K562 (cell line): ENCODE data around the gene ARPC4.

Experiments
- FOXM1 ChIP-seq, 2 experiments: fragments of 450-650 bp in 1 of 2; sonication (generic) in 1 of 2; formaldehyde crosslinking in 1 of 2; IDR thresholded peaks; 2 replicates each; pipeline versions ENCODE4 v1.6.1 to v1.9.0; 2017 to 2022; ENCODE audit warnings: low read depth in 2 of 2, mild to moderate bottlenecking in 2 of 2, missing genetic modification reagents in 1 of 2, moderate library complexity in 1 of 2
- GABPA ChIP-seq: fragments of 200-800 bp; sonication (Bioruptor generic); conservative IDR thresholded peaks from 2 replicates; pipeline ENCODE4 v1.6.1; 2016; ENCODE audit warnings: low read depth, missing genetic modification characterization, missing compliant biosample characterization
- KAT7 ChIP-seq: sonication (generic); formaldehyde crosslinking; IDR thresholded peaks from 2 replicates; pipeline ENCODE4 v1.8.0; 2022; ENCODE audit warnings: missing genetic modification reagents, mild to moderate bottlenecking, borderline replicate concordance
- KLF10 ChIP-seq: fragments of 250-450 bp; sonication (Bioruptor Pico); IDR thresholded peaks from 2 replicates; pipeline ENCODE4 v1.6.1; 2021; ENCODE audit warnings: matching md5 sums
- MXI1 ChIP-seq: IDR thresholded peaks from 2 replicates; pipeline ENCODE4 v1.6.1; 2011; ENCODE audit warnings: low read depth, mild to moderate bottlenecking, improper control_type of control experiment, low read length
- POLR2A ChIP-seq: fragments of 450-650 bp; conservative IDR thresholded peaks from 2 replicates; pipeline ENCODE4 v1.6.1; 2016
- YY1 ChIP-seq, 3 experiments: IDR thresholded peaks; 2 replicates each; pipeline ENCODE4 v1.6.1; 2011; ENCODE audit warnings: low read length in 2 of 3, mild to moderate bottlenecking in 2 of 3, moderate library complexity in 2 of 3, borderline replicate concordance in 1 of 3, control low read depth in 1 of 3, low read depth in 1 of 3; ENCODE audit not compliant: insufficient read depth in 3 of 3, insufficient replicate concordance in 2 of 3, control insufficient read depth in 1 of 3, insufficient read length in 1 of 3; ENCODE audit errors: extremely low read depth in 1 of 3
- ZC3H8 ChIP-seq: fragments of 450-650 bp; IDR thresholded peaks from 2 replicates; pipeline ENCODE4 v1.6.1; 2017
- ZNF239 ChIP-seq: fragments of 250-450 bp; sonication (Bioruptor Pico); IDR thresholded peaks from 2 replicates; pipeline ENCODE4 v1.4.0; 2020; ENCODE audit warnings: mild to moderate bottlenecking
- TF ChIP-seq, protein P1 (sequence below), 2 experiments: fragments of 450-650 bp; IDR thresholded peaks; 2 replicates each; pipeline ENCODE4 v1.6.1; 2016
- TF ChIP-seq, protein P2 (sequence below), 2 experiments: IDR thresholded peaks; 2 replicates each; pipeline ENCODE4 v1.6.1; 2012; ENCODE audit warnings: improper control_type of control experiment in 2 of 2, low read depth in 2 of 2, low read length in 2 of 2, borderline replicate concordance in 1 of 2
- TF ChIP-seq, protein P3 (sequence below), 3 experiments: IDR thresholded peaks in 2 of 3; conservative IDR thresholded peaks in 1 of 3; 2 replicates each; pipeline ENCODE4 v1.5.1; 2011 to 2012; ENCODE audit warnings: low read length in 3 of 3, mild to moderate bottlenecking in 3 of 3, control low read depth in 2 of 3, improper control_type of control experiment in 1 of 3, inconsistent platforms in 1 of 3, low read depth in 1 of 3, mixed read lengths in 1 of 3, moderate library complexity in 1 of 3; ENCODE audit not compliant: insufficient read depth in 2 of 3

DNA sequence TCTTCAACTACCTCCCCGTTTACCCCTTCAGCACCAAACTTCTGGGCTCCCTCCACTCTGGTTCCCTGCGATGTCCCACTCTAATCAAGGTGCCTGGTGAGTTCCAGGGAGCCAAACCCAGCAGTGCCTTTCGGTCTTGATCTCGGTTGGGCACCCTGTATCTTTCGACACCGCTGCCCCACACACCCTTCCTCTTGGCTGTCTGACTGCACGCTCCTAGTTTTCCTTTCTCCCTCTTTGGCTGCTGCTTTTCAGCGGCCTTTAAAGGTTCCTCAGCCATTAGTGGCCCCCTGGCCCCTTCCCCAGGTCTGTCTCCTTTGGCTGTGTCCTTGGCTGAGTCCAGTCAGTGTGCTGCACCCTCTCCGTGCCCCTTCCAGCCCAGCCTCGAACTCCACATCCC, 18.0 kb downstream of the ARPC4 start:
- no peak for TF ChIP-seq KLF10 (CRISPR knock-in tag)
- TF ChIP-seq MXI1: no peak
- TF ChIP-seq ZNF239 (CRISPR knock-in tag): no peak
- TF ChIP-seq KAT7: no peak
- TF ChIP-seq, protein P1, sequence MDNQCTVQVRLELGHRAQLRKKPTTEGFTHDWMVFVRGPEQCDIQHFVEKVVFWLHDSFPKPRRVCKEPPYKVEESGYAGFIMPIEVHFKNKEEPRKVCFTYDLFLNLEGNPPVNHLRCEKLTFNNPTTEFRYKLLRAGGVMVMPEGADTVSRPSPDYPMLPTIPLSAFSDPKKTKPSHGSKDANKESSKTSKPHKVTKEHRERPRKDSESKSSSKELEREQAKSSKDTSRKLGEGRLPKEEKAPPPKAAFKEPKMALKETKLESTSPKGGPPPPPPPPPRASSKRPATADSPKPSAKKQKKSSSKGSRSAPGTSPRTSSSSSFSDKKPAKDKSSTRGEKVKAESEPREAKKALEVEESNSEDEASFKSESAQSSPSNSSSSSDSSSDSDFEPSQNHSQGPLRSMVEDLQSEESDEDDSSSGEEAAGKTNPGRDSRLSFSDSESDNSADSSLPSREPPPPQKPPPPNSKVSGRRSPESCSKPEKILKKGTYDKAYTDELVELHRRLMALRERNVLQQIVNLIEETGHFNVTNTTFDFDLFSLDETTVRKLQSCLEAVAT (IDR thresholded peaks at IDR 0.05): no peak
- no peak for TF ChIP-seq YY1 (IDR thresholded peaks at IDR 0.05; ENCODE audit: borderline replicate concordance in 1 of 3, control insufficient read depth in 1 of 3, extremely low read depth in 1 of 3, insufficient read depth in 3 of 3, insufficient read length in 1 of 3, insufficient replicate concordance in 2 of 3, low read depth in 1 of 3, low read length in 2 of 3)
- no peak for TF ChIP-seq FOXM1 (IDR thresholded peaks at IDR 0.05; ENCODE audit: low read depth)
- no peak for TF ChIP-seq FOXM1 (CRISPR knock-in tag; IDR thresholded peaks at IDR 0.05; ENCODE audit: low read depth)
- no peak for TF ChIP-seq ZC3H8
- TF ChIP-seq POLR2A: 0 out of 2 replicates have a peak, but pooled peaks have one; percentile 6
- TF ChIP-seq, protein P2, sequence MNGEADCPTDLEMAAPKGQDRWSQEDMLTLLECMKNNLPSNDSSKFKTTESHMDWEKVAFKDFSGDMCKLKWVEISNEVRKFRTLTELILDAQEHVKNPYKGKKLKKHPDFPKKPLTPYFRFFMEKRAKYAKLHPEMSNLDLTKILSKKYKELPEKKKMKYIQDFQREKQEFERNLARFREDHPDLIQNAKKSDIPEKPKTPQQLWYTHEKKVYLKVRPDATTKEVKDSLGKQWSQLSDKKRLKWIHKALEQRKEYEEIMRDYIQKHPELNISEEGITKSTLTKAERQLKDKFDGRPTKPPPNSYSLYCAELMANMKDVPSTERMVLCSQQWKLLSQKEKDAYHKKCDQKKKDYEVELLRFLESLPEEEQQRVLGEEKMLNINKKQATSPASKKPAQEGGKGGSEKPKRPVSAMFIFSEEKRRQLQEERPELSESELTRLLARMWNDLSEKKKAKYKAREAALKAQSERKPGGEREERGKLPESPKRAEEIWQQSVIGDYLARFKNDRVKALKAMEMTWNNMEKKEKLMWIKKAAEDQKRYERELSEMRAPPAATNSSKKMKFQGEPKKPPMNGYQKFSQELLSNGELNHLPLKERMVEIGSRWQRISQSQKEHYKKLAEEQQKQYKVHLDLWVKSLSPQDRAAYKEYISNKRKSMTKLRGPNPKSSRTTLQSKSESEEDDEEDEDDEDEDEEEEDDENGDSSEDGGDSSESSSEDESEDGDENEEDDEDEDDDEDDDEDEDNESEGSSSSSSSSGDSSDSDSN (IDR thresholded peaks at IDR 0.05; ENCODE audit: borderline replicate concordance in 1 of 2, low read depth in 2 of 2, low read length in 2 of 2): no peak
- TF ChIP-seq GABPA (tag): no peak
- TF ChIP-seq, protein P3, sequence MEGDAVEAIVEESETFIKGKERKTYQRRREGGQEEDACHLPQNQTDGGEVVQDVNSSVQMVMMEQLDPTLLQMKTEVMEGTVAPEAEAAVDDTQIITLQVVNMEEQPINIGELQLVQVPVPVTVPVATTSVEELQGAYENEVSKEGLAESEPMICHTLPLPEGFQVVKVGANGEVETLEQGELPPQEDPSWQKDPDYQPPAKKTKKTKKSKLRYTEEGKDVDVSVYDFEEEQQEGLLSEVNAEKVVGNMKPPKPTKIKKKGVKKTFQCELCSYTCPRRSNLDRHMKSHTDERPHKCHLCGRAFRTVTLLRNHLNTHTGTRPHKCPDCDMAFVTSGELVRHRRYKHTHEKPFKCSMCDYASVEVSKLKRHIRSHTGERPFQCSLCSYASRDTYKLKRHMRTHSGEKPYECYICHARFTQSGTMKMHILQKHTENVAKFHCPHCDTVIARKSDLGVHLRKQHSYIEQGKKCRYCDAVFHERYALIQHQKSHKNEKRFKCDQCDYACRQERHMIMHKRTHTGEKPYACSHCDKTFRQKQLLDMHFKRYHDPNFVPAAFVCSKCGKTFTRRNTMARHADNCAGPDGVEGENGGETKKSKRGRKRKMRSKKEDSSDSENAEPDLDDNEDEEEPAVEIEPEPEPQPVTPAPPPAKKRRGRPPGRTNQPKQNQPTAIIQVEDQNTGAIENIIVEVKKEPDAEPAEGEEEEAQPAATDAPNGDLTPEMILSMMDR (IDR thresholded peaks at IDR 0.05 in 2 of 3, conservative IDR thresholded peaks at IDR 0.05 in 1 of 3; ENCODE audit: insufficient read depth in 2 of 3, low read depth in 1 of 3, low read length in 3 of 3): no peak
